PC-9 (cell line): ENCODE measurements around the gene DLGAP1.

Source experiments
- EZH2 ChIP-seq: fragments of 200-600 bp; sonication (generic); IDR thresholded peaks from 2 replicates; pipeline ENCODE4 v1.8.0; 2017; ENCODE audit warnings: antibody characterized with exemption, low read depth
- TF ChIP-seq, protein P1 (sequence below): fragments of 200-600 bp; sonication (generic); conservative IDR thresholded peaks from 2 replicates; pipeline ENCODE4 v1.6.1; 2017; ENCODE audit warnings: mixed run types, antibody characterized with exemption, mild to moderate bottlenecking, moderate library complexity

- TF ChIP-seq, protein P1, sequence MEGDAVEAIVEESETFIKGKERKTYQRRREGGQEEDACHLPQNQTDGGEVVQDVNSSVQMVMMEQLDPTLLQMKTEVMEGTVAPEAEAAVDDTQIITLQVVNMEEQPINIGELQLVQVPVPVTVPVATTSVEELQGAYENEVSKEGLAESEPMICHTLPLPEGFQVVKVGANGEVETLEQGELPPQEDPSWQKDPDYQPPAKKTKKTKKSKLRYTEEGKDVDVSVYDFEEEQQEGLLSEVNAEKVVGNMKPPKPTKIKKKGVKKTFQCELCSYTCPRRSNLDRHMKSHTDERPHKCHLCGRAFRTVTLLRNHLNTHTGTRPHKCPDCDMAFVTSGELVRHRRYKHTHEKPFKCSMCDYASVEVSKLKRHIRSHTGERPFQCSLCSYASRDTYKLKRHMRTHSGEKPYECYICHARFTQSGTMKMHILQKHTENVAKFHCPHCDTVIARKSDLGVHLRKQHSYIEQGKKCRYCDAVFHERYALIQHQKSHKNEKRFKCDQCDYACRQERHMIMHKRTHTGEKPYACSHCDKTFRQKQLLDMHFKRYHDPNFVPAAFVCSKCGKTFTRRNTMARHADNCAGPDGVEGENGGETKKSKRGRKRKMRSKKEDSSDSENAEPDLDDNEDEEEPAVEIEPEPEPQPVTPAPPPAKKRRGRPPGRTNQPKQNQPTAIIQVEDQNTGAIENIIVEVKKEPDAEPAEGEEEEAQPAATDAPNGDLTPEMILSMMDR: no peak
- TF ChIP-seq EZH2: no peak
Observed at GRCh38 chr18:4293337-4293736, 161.8 kb downstream of the DLGAP1 start.
